GM12865 (cell line): Measurements from ENCODE around the gene EHD1.

ENCODE experiments used
- DNase-seq: peaks from one replicate; pipeline ENCODE4 v3.0.0; 2010; ENCODE audit warnings: low read depth
- H3K4me3 ChIP-seq: 2 replicates; pipeline ENCODE4 v1.5.1; 2011; ENCODE audit warnings: mild to moderate bottlenecking, low read depth, low read length, control low read depth
- TF ChIP-seq, protein P1 (sequence below): IDR thresholded peaks from 2 replicates; pipeline ENCODE4 v1.5.1; 2011; ENCODE audit warnings: low read length, control low read depth, low read depth, inconsistent platforms; ENCODE audit not compliant: insufficient read depth; ENCODE audit errors: missing control alignments

EHD1 gene

GRCh38 chr11:64874308-64875240 lies 3.8 kb downstream of the EHD1 start:
- TF ChIP-seq, protein P1, sequence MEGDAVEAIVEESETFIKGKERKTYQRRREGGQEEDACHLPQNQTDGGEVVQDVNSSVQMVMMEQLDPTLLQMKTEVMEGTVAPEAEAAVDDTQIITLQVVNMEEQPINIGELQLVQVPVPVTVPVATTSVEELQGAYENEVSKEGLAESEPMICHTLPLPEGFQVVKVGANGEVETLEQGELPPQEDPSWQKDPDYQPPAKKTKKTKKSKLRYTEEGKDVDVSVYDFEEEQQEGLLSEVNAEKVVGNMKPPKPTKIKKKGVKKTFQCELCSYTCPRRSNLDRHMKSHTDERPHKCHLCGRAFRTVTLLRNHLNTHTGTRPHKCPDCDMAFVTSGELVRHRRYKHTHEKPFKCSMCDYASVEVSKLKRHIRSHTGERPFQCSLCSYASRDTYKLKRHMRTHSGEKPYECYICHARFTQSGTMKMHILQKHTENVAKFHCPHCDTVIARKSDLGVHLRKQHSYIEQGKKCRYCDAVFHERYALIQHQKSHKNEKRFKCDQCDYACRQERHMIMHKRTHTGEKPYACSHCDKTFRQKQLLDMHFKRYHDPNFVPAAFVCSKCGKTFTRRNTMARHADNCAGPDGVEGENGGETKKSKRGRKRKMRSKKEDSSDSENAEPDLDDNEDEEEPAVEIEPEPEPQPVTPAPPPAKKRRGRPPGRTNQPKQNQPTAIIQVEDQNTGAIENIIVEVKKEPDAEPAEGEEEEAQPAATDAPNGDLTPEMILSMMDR = no peak
- H3K4me3 ChIP-seq = peak overlapping the region; percentile 86
- DNase-seq = peak; percentile 49

DNA sequence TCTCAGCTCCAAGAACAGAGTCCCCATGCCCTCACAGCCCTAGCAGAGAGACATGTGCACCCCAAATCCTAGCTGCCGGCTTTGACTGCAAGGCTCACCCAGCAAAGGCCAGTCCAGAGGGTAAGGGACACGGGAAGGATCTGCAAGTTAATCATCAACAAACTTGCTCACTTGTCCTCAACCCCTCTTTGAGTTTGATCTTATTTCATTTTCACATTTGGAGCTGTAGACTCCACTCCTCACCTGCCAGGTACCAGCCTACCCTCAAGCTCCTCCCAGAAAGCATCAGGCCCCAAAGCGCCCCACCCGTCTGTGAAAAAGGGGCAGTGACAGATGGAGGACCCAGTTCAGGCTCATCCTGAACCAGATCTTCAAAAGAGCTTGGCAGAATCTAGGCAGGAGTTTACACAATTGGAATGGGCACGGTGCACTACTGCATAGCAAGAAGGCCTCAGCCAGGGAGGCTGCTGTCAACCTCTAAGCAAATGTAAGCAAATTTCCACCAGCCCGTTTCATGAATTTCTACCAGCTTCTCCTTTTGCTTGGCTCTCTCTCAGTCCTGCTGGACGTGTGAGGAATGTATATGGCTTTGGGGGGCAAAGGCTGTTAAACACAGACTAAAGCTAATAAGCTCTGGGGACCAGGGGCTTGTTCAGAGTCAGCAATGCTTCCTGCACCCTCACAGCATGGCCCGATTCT lies 5.5 kb downstream of the EHD1 start:
- DNase-seq = peak; percentile 35
- H3K4me3 ChIP-seq = peak overlapping the region; percentile 55
- TF ChIP-seq, protein P1 = no peak

- peak overlapping the region; percentile 55 for H3K4me3 ChIP-seq
- TF ChIP-seq, protein P1 = no peak
- DNase-seq = peak; percentile 32
Measured at GRCh38 chr11:64871492-64871891, 6.9 kb downstream of the EHD1 start.

DNA sequence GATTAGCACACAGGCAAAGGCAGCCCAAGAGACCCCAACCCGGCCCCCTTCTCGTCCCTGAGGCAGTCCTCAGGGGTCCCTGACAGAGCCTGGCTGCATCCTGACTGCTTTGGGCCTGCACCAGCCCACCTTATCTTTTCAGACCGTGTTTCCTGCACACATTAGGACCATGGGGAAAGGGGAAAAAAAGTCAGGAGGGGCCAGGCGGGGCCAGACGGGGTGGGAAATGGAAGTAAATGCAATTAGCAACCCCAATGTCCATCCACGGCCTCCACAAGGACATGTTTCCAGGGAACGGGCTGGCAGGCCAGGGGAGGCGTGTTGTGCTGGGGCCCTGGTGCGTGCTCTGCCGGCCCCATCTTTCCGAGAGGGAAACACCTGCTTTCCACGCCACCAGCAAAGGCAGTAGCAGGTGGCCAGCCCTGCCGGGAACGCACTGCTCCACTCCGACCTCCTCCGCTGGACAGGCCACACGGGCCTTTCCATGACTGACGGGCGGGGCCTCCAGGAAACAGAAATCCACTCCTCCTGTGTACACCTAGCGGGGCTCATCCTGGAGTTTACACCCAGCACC lies 7.4 kb downstream of the EHD1 start:
- DNase-seq = peak; percentile 9
- TF ChIP-seq, protein P1 = no peak
- H3K4me3 ChIP-seq = peak overlapping the region; percentile 55

DNA sequence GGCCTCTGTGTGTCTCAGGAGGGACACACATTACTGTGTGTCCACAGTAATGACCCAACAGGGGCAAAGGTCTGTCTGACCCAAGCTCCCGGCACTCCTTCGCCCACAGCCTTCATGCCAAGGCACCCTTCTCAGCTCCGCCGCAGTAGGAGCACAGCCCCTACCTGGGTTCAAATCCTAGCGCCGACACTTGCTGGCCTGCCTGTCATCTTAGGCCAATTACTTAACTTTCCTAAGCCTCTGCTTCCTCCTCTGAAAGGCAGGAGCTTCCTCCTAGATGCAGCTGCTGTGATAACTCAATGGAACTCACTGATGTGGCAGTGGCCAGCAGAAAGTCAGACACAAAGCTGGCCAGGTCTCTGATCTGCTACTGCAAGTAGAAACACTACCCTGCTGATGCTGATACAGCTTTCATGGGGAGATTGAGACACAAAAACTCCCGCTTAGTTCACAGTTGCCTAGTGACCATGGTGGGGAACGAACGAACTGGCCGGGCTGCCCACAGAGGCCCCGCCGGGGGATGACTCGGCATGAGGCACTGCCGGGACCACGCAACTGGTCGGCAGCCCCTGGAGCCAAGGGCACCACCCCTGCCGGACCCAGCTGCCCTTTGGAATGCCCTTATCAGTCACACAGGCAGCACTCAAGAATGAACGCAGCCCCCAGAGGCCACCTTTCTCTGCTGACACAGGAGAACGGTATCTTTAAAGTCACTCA lies 8.1 kb downstream of the EHD1 start:
- TF ChIP-seq, protein P1 = no peak
- DNase-seq = peak; percentile 13
- H3K4me3 ChIP-seq = peak overlapping the region; percentile 55

GRCh38 chr11:64869571-64870175 lies 8.7 kb downstream of the EHD1 start:
- DNase-seq = peak; percentile 44
- H3K4me3 ChIP-seq = peak overlapping the region; percentile 55
- TF ChIP-seq, protein P1 = peak; percentile 41
